ENCODE measurements around the gene ATG4B.

The ATG4B gene

DNA sequence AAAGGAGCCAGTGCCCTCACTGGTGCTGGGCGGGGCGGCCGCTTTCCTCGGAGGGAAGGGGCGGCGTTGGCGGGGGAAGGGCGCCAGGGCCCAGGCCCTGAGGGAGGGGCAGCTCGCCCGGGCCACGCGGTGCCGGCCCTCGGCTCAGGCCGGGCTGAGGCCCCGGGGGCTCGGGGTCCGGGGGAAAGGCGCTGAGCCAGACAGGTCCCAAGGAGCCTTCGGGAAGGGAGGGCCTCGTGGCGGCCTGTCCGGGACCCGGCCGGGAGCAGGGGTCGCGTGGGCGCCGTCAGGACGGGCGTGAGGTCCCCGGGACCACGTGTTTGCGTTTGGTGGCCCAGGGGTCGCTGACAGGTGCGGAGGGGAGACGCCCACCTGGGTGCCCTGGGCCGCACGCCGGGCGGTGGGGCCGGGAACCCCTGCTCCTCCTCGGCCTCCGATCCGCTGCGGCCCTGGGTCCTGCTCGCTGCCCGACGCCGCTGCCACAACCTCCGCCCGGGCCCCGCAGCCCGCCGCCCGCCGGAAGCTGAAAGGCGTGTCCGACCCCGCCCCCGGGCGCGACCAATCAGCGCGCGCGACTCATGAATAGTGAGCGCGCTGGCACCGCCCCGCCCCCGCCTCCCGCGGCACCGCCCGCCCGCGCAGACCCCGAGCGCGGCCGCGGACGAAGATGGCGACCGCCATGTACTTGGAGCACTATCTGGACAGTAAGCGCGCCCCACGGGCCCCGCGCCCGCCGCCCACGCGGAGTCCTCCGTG is 64.1 kb downstream of the ATG4B start, which contains the start of gene ING5:
Gene ING5 (plus strand): TSS at position 641 of the 756 bp plus-strand sequence. CDS start 27 bp downstream, at position 668.
- Histone ChIP-seq H3K79me2 (peaks cover 4% of the 10 kb centered on the region), H3K9ac (peak within 1 kb of the TSS; percentile 13), H3K4me2 (ENCODE audit: low read length) (peak within 1 kb of the TSS; percentile 86), H3K4me1 (peaks cover 4% of the 10 kb centered on the region), H3K27me3 (ENCODE audit: control insufficient read depth, insufficient read depth, low read length) (no peaks in the 10 kb centered on the region), H3K36me3 (ENCODE audit: control insufficient read depth, insufficient read depth, low read length) (no peaks in the 10 kb centered on the region), H3K27ac (peak within 1 kb of the TSS; percentile 83), H3K4me3 (ENCODE audit: low read depth, low read length) (peak within 1 kb of the TSS; percentile 72), H3K9me3 (ENCODE audit: control insufficient read depth, low read length) (no peaks in the 10 kb centered on the region), H2AFZ (peak within 1 kb of the TSS; percentile 96)
- TF ChIP-seq, protein P1, sequence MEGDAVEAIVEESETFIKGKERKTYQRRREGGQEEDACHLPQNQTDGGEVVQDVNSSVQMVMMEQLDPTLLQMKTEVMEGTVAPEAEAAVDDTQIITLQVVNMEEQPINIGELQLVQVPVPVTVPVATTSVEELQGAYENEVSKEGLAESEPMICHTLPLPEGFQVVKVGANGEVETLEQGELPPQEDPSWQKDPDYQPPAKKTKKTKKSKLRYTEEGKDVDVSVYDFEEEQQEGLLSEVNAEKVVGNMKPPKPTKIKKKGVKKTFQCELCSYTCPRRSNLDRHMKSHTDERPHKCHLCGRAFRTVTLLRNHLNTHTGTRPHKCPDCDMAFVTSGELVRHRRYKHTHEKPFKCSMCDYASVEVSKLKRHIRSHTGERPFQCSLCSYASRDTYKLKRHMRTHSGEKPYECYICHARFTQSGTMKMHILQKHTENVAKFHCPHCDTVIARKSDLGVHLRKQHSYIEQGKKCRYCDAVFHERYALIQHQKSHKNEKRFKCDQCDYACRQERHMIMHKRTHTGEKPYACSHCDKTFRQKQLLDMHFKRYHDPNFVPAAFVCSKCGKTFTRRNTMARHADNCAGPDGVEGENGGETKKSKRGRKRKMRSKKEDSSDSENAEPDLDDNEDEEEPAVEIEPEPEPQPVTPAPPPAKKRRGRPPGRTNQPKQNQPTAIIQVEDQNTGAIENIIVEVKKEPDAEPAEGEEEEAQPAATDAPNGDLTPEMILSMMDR (IDR thresholded peaks at IDR 0.05) = peak; percentile 55

DNA sequence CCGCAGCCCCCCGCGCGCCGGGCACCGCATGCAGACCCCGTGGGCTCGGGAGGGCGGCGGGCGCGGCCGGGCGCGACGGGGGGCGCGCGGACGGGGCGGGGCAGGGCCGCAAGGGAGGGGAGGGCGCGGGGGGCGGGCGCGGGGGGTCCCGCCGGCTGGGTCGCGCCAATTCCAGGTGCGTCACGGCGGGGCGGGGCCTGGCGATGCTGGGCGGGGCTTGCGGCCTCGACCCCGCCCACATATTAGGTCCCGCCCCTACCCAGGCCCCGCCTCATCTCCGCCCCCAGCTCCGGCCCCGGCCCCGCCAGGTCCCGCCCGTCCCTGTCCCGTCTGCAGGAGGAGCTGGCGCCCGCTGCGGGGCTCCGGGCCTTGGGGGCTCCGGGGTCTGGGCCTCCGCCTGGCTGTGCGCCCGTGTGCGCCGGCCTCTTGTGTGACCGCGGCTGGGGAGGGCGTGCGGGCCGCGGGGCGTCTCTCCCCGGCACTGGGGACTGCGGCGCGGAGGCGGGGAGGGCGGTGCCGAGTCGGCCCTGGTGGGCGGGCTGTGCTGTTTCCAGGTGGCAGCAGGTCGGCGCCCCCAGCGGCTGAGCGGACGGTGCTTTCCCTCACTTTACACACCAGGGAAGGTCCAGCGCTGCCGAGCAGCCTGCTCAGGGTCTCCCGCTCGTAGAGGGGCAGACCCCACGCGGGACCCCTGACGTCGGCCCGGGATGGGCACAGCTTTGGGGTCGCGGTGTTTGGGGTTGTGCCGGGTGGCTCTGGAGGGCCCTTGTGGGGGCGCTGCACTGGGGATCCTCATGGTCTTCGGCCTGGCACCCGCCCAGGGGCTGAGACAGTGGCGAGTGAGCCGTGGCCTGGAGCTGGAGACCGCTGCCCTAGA is 64.9 kb downstream of the ATG4B start:
- TF ChIP-seq, protein P1 (IDR thresholded peaks at IDR 0.05) = peak; percentile 61
- H3K4me1 ChIP-seq = peaks cover 4% of the 10 kb centered on the region
- peak overlapping the region; percentile 74 for H3K4me2 ChIP-seq (ENCODE audit: low read length)
- peak overlapping the region; percentile 83 for H3K27ac ChIP-seq
- H3K36me3 ChIP-seq (ENCODE audit: control insufficient read depth, insufficient read depth, low read length) = no peaks in the 10 kb centered on the region
- peak overlapping the region; percentile 96 for H2AFZ ChIP-seq
- H3K9me3 ChIP-seq (ENCODE audit: control insufficient read depth, low read length) = no peaks in the 10 kb centered on the region
- H3K79me2 ChIP-seq = peaks cover 4% of the 10 kb centered on the region
- H3K27me3 ChIP-seq (ENCODE audit: control insufficient read depth, insufficient read depth, low read length) = no peaks in the 10 kb centered on the region
- H3K4me3 ChIP-seq (ENCODE audit: low read depth, low read length) = peak overlapping the region; percentile 72
- H3K9ac ChIP-seq = no peak overlapping the region

DNA sequence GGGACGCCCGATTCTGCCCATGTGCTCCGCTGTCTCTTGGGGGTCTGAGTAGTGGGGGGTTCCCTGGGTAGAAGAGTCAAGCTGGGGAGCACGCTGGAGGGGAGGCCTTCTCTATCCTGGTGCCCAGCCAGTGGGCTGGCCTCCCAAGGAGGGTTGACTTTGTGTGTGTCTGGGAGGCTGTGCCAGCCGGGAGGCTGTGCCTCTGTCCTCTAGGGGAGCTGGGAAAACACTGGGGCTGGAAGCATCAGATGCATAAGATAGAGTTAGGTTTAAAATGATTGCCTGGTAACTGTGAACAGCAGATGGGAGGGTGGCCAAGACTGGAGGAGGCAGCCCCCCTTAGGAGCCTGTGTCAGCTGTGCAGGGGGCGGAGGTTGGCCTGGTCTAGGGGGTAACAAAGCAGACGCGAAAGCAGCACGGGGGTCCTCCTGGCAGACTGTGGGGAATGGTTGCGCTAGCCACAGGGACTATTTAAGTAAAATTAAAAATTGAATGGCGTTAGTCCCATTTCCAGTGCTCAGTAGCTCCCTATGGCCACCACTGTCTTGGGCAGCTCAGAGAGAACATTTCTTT is 65.6 kb downstream of the ATG4B start:
- H3K9me3 ChIP-seq (ENCODE audit: control insufficient read depth, low read length) = no peaks in the 10 kb centered on the region
- H3K27ac ChIP-seq = peak overlapping the region; percentile 43
- H3K4me2 ChIP-seq (ENCODE audit: low read length) = peak overlapping the region; percentile 74
- no peaks in the 10 kb centered on the region for H3K27me3 ChIP-seq (ENCODE audit: control insufficient read depth, insufficient read depth, low read length)
- TF ChIP-seq, protein P1 (IDR thresholded peaks at IDR 0.05) = no peak
- H2AFZ ChIP-seq = peak overlapping the region; percentile 96
- peaks cover 4% of the 10 kb centered on the region for H3K79me2 ChIP-seq
- peaks cover 4% of the 10 kb centered on the region for H3K4me1 ChIP-seq
- H3K36me3 ChIP-seq (ENCODE audit: control insufficient read depth, insufficient read depth, low read length) = no peaks in the 10 kb centered on the region
- H3K4me3 ChIP-seq (ENCODE audit: low read depth, low read length) = peak overlapping the region; percentile 72
- H3K9ac ChIP-seq = no peak overlapping the region

DNA sequence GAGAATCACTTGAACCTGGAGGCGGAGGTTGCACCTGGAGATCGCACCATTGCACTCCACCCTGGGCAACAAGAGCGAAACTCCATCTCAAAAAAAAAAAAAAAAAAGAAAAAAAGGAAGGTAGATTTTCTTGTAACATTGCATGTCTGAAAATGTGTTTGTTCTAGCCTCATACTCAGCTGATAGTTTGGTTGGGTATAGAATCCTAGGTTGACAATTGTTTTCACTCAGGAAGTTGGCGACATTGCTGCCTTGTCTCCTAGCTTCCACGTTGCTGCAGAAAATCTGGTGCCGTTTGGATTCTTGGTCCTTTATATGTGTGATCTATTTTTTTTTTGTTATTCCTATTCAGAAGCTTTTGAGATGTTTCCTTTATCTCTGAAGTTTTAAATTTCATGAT is 69.0 kb downstream of the ATG4B start:
- peaks cover 4% of the 10 kb centered on the region for H3K4me1 ChIP-seq
- H3K79me2 ChIP-seq = peaks cover 4% of the 10 kb centered on the region
- H3K27ac ChIP-seq = no peak overlapping the region
- no peak overlapping the region for H3K4me3 ChIP-seq (ENCODE audit: low read depth, low read length)
- H3K9me3 ChIP-seq (ENCODE audit: control insufficient read depth, low read length) = no peaks in the 10 kb centered on the region
- H3K4me2 ChIP-seq (ENCODE audit: low read length) = no peak overlapping the region
- H2AFZ ChIP-seq = no peak overlapping the region
- H3K27me3 ChIP-seq (ENCODE audit: control insufficient read depth, insufficient read depth, low read length) = no peaks in the 10 kb centered on the region
- TF ChIP-seq, protein P1 (IDR thresholded peaks at IDR 0.05) = no peak
- no peaks in the 10 kb centered on the region for H3K36me3 ChIP-seq (ENCODE audit: control insufficient read depth, insufficient read depth, low read length)
- no peak overlapping the region for H3K9ac ChIP-seq

Data from parathyroid adenoma (tissue), 2 donors.